ENCODE results near the gene CDH1. TPM values are rescaled to one million over a fixed set of nuclear protein-coding genes. Genes with fewer than 3 reads are reported as not detected.

The CDH1 gene
- total RNA-seq, 2 experiments from 2014 or later, result 2.4 to 3.1 TPM

DNA sequence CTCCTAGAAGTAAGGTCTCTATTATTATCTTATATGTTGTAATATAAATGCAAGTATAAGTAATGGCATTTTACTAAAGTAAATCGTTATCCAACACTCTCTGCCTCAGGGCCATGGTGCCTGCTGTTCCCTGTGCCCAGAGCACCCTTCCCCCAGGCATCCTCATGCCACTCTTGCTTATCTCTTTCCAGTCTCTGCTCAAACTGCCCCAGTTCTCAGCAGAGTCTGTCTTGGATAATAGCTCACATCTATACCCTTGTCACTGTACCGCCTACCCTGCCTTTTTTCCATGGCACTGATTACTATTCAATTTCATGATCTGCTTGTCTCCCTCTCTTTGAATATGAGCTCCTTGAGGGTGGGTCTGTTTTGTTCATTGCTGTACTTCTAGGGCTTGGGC is 31.7 kb downstream of the CDH1 start:
- Mint-ChIP-seq H3K27ac (no peak overlapping the region), H3K4me1 (ENCODE audit: low read depth) (peaks cover 19% of the 10 kb centered on the region), H3K27me3 (peaks cover 1% of the 10 kb centered on the region), H3K36me3 (no peaks in the 10 kb centered on the region), H3K4me3 (no peak overlapping the region), H3K9me3 (no peaks in the 10 kb centered on the region)
- DNase-seq, result no peak
- POLR2A ChIA-PET, result no interaction called here
- CTCF ChIA-PET, result interaction anchor here (0.6 to 1.1 kb wide), 2 partner anchors 11 to 78 kb away, joined by 3 to 5 read pairs; no protein-coding TSS in a partner anchor
- intact Hi-C loops (cut with micrococcal nuclease), result no loop called here

DNA sequence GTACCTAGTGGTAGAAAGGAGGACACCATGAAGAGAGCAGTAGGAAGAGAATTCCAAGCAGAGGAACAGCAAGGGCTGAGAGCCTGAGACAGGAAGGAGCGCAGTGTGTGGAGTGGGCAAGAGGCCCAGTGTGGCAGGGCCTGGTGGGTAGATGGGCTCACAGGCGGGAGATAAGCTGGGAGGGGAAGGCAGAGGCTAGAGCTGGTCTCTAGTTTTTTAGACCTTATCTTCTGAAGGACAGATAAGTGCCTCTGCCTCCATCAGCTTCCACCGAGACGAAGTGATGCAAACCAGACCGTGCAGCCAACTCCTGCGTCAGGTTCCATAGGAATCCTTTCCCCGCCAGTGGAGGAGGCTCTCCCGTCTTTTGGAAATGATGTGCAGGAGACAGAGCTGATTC is 33.6 kb downstream of the CDH1 start:
- no peak overlapping the region for H3K27ac Mint-ChIP-seq
- intact Hi-C loops (cut with micrococcal nuclease), result no loop called here
- H3K9me3 Mint-ChIP-seq, result no peaks in the 10 kb centered on the region
- no peak for DNase-seq
- CTCF ChIA-PET, result interaction anchor here (1.0 kb wide), 1 partner anchor 10 kb away, joined by 4 read pairs; no protein-coding TSS in a partner anchor
- H3K27me3 Mint-ChIP-seq, result peaks cover 1% of the 10 kb centered on the region
- POLR2A ChIA-PET, result no interaction called here
- H3K4me1 Mint-ChIP-seq (ENCODE audit: low read depth), result peaks cover 4% of the 10 kb centered on the region
- no peaks in the 10 kb centered on the region for H3K36me3 Mint-ChIP-seq
- no peak overlapping the region for H3K4me3 Mint-ChIP-seq

DNA sequence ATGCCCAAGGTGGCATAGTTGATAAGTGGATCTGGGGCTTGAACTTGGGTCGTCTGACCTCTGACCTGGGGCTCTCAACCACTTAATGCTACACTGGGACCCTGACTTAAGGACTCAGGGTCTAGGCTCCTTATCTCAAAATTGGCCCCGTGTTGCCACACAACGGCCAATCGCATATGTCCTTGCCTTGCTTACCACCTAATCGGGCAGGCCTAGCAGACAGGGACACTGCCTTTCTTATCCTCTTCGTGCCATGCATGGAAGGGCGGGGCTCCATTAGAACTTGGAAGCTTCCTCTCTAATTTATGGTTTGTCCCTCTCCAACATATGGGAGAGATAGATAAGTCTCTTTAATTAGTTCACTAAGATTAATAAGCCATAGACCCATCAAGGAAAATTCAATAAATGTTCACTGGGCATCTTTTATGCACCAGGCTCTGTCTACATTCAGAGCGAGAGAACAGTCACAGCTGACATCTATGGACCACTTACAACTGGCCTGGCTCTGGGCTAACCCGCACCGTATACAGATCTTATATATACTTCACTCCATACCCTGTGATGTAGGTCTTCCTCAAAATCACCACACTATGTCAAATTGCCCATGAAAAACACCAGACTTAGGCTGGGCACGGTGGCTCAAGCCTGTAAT is 35.1 kb downstream of the CDH1 start:
- Mint-ChIP-seq H3K4me1 (ENCODE audit: low read depth) (peaks cover 8% of the 10 kb centered on the region), H3K4me3 (no peak overlapping the region), H3K27ac (no peak overlapping the region), H3K9me3 (no peaks in the 10 kb centered on the region), H3K36me3 (no peaks in the 10 kb centered on the region), H3K27me3 (peaks cover 1% of the 10 kb centered on the region)
- intact Hi-C loops (cut with micrococcal nuclease), result no loop called here
- ChIA-PET POLR2A (interaction anchor here (0.7 kb wide), 1 partner anchor 22 kb away, joined by 3 read pairs; no protein-coding TSS in a partner anchor), CTCF (no interaction called here)
- DNase-seq, result no peak

- CTCF ChIA-PET, result no interaction called here
- Mint-ChIP-seq H3K9me3 (no peaks in the 10 kb centered on the region), H3K27me3 (peaks cover 1% of the 10 kb centered on the region)
These were observed 35.8 kb downstream of the CDH1 start for GRCh38 chr16:68772871-68773270.

DNA sequence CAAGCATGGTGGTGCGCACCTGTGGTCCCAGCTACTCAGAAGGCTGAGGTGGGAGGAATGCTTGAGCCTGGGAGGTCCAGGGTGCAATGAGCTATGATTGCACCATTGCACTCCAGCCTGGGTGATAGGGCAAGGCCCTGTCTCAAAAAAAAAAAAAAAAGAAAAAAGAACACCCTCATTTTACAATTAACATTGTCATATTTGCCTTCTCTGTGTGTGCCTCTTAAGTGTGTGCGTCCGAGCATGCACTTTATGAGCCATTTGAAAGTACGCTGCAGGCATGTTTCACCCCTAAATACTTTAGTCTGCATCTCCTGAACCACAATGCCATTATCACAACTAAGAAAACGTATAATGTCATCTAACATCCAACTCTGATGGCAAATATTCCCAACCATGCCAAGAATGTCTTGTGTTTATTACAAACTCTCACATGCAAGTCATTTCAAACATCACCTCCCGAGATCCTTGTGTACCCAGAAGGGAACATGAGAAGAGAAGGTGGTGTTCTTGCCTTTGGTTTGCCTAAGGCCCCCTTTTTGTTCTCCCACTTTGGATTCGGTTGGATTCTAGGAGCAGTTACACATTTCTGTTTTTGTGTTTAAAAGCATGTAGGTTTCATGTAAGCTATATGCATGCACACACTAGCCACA is 38.0 kb downstream of the CDH1 start:
- H3K4me3 Mint-ChIP-seq, result no peak overlapping the region
- H3K27me3 Mint-ChIP-seq, result peaks cover 1% of the 10 kb centered on the region
- intact Hi-C loops (cut with micrococcal nuclease), result no loop called here
- no peak for DNase-seq
- no peak overlapping the region for H3K27ac Mint-ChIP-seq
- no peaks in the 10 kb centered on the region for H3K9me3 Mint-ChIP-seq
- no peaks in the 10 kb centered on the region for H3K36me3 Mint-ChIP-seq
- ChIA-PET CTCF (interaction anchor here (0.7 to 0.8 kb wide), 2 partner anchors 253 to 603 kb away, joined by 3 read pairs; no protein-coding TSS in a partner anchor), POLR2A (no interaction called here)
- peaks cover 6% of the 10 kb centered on the region for H3K4me1 Mint-ChIP-seq (ENCODE audit: low read depth)

More at GRCh38 chr16:68772871-68773270, 35.8 kb downstream of the CDH1 start:
- Mint-ChIP-seq H3K4me1 (ENCODE audit: low read depth) (peaks cover 8% of the 10 kb centered on the region), H3K36me3 (no peaks in the 10 kb centered on the region), H3K27ac (no peak overlapping the region), H3K4me3 (no peak overlapping the region)
- POLR2A ChIA-PET, result no interaction called here
- intact Hi-C loops (cut with micrococcal nuclease), result no loop called here
- no peak for DNase-seq

DNA sequence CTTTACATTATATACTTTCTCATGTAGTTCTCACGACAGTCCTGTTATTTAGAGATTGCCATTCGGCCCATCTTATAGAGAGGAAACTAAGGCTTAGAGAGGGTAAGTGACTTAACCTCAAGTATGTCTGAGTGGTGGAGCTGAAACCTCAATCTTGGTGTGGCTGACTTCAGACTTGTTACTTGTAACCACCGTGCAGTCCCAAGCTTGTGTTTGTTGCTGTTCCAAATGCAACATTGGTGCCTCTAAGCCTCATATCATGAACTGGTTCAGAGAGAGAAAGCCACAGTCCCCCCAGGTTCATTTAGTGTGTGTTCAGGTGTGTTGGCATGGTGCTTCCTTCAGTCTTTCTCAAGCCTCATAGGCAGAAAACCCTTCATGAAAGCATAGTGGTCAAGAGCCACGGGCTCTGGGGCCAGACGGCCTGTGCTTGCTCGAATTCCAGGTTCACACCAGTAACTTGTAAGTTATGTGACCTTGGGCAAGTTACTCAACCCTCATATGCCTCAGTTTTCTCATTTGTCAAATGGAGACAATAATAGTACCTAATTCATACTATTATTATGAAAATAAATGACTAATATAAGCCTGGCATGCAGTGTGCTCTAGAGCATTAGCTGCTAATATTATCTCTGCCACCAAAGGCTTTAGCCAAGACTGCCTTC is 39.9 kb downstream of the CDH1 start:
- Mint-ChIP-seq H3K27ac (peak overlapping the region; percentile 13), H3K4me3 (no peak overlapping the region), H3K9me3 (no peaks in the 10 kb centered on the region), H3K27me3 (peaks cover 1% of the 10 kb centered on the region), H3K36me3 (no peaks in the 10 kb centered on the region), H3K4me1 (ENCODE audit: low read depth) (peaks cover 6% of the 10 kb centered on the region)
- CTCF ChIA-PET, result interaction anchor here (0.5 to 1.1 kb wide), 2 partner anchors 267 to 674 kb away, joined by 3 to 5 read pairs; no protein-coding TSS in a partner anchor
- intact Hi-C loops (cut with micrococcal nuclease), result no loop called here
- POLR2A ChIA-PET, result interaction anchor here (1.0 kb wide), 1 partner anchor 20 kb away, joined by 4 read pairs; no protein-coding TSS in a partner anchor
- DNase-seq, result peak; percentile 49

DNA sequence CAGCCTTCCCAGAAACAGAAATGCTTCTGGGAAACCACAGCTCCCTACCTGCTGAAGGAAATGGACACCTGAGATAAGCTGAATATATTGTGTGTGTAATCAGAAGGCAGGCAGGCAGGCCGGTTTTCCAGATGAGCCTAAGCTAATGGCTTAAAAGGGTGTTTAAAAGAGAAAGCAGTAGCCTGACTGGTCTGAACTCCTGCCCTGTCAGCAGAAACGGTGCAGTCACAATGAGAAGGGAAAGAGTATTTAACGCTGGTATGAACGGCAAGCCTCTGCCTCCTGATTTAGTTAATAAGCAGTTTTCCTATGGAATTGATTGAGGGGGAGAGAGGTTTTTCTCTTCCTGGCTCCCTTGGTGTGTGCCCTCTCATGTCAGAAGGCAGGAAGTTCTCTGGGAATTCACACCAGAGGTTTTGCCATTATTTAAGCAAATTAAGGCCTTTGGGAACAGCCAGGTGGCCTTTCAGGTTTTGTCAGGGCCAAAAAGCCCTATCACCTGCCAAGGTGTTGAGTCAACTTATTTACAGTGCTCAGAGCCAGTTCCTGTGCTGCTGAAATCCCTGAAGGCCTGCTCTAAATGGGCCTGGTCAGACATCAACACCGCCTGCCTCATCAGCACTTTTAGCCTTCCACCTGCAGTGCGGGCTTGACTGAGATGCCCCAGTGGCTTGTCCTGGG is 41.6 kb downstream of the CDH1 start:
- Mint-ChIP-seq H3K4me1 (ENCODE audit: low read depth) (peaks cover 14% of the 10 kb centered on the region), H3K27ac (no peak overlapping the region), H3K4me3 (no peak overlapping the region), H3K9me3 (no peaks in the 10 kb centered on the region), H3K36me3 (no peaks in the 10 kb centered on the region), H3K27me3 (no peaks in the 10 kb centered on the region)
- CTCF ChIA-PET, result interaction anchor here (0.6 kb wide), 1 partner anchor 444 kb away, joined by 3 read pairs; no protein-coding TSS in a partner anchor
- POLR2A ChIA-PET, result interaction anchor here (0.5 kb wide), 1 partner anchor 393 kb away, joined by 4 read pairs; no protein-coding TSS in a partner anchor
- intact Hi-C loops (cut with micrococcal nuclease), result no loop called here
- DNase-seq, result no peak

DNA sequence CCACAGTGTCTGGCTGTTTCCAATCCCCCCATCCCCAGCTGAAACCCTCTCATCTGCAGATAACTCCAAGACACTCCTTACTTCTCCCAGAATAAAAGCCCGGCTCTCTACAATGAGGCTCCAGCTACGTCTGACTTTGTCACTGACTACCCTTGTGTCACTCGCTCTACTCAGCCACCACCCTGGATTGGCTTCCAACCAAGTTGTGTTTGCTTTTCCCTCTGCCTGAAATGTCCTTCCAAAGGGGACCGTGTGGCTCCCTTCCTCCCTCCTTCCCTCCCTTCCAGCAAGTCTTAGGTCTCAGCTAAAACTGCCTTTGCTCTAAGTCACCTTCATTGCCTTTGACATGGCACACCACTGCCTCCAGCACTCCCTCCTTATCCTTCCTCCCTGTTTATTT is 42.8 kb downstream of the CDH1 start:
- Mint-ChIP-seq H3K27me3 (peaks cover 1% of the 10 kb centered on the region), H3K9me3 (no peaks in the 10 kb centered on the region), H3K36me3 (no peaks in the 10 kb centered on the region), H3K4me1 (ENCODE audit: low read depth) (peaks cover 14% of the 10 kb centered on the region), H3K27ac (no peak overlapping the region), H3K4me3 (no peak overlapping the region)
- POLR2A ChIA-PET, result interaction anchor here (0.6 kb wide), 1 partner anchor 42 kb away, joined by 4 read pairs; no protein-coding TSS in a partner anchor
- no peak for DNase-seq
- CTCF ChIA-PET, result interaction anchor here (1.6 to 2.2 kb wide), 2 partner anchors 9 to 23 kb away, joined by 4 to 8 read pairs; no protein-coding TSS in a partner anchor
- intact Hi-C loops (cut with micrococcal nuclease), result no loop called here

- Mint-ChIP-seq H3K9me3 (no peaks in the 10 kb centered on the region), H3K4me1 (ENCODE audit: low read depth) (peaks cover 11% of the 10 kb centered on the region), H3K4me3 (no peak overlapping the region), H3K36me3 (no peaks in the 10 kb centered on the region), H3K27ac (no peak overlapping the region), H3K27me3 (peaks cover 1% of the 10 kb centered on the region)
- ChIA-PET CTCF (interaction anchor here (1.3 kb wide), 1 partner anchor 17 kb away, joined by 3 read pairs; no protein-coding TSS in a partner anchor), POLR2A (no interaction called here)
- no peak for DNase-seq
- intact Hi-C loops (cut with micrococcal nuclease), result loop anchor here (1.0 kb wide), 1 partner anchor 24 kb away; no protein-coding TSS in a partner anchor
These were observed 44.7 kb downstream of the CDH1 start for GRCh38 chr16:68781784-68782183.

DNA sequence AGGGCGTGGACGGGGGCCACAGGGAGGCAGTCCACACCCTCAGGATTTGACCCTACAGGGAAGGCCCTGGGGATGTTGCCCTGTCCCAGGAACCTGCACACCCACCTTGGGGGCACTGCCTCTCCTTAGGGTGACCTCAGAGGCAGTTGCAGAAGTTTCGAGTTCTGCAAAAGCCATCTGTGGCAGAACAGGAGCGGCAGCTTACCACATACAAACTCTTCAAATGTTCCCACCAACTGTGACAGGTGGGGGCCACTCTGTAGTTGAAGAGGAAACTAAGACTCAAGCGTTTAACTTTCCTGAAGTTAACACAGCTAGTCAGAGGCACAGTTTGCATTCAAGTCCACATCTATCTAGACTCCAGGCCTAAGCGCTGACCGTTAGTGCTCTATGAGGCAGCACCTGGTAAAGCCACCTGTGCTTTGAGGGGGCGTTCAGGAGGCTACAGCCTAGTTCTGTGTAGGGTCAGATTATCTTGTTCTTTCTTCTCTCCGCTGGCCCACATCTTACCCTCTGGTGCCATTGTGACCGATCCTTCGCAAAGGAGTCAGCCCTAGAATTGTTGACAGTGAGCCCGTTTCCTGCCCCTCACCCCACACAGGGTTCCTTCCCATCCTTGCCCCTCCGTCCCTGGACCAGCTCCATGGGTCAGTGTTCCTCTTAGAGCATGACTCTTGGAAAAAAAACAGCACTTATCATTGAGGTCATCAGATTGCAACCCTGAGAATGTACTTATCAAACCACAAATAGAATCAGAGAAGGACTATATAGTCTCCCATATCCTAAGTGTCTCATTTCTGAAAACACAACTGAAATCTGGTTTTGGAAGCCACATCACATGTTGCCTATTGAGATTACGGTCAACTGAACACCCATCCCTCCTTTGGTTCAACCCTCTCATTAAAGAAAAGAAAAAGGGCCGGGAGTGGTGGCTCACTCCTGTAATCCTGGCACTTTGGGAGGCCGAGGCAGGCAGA is 45.4 kb downstream of the CDH1 start:
- no peak overlapping the region for H3K4me3 Mint-ChIP-seq
- peak; percentile 26 for DNase-seq
- H3K9me3 Mint-ChIP-seq, result no peaks in the 10 kb centered on the region
- peaks cover 8% of the 10 kb centered on the region for H3K4me1 Mint-ChIP-seq (ENCODE audit: low read depth)
- intact Hi-C loops (cut with micrococcal nuclease), result loop anchor here (1.0 kb wide), 1 partner anchor 25 kb away; no protein-coding TSS in a partner anchor
- ChIA-PET CTCF (interaction anchor here (0.6 to 1.3 kb wide), 4 partner anchors 18 to 1612 kb away, joined by 3 read pairs; no protein-coding TSS in a partner anchor), POLR2A (no interaction called here)
- peaks cover 4% of the 10 kb centered on the region for H3K27me3 Mint-ChIP-seq
- H3K36me3 Mint-ChIP-seq, result no peaks in the 10 kb centered on the region
- H3K27ac Mint-ChIP-seq, result no peak overlapping the region

DNA sequence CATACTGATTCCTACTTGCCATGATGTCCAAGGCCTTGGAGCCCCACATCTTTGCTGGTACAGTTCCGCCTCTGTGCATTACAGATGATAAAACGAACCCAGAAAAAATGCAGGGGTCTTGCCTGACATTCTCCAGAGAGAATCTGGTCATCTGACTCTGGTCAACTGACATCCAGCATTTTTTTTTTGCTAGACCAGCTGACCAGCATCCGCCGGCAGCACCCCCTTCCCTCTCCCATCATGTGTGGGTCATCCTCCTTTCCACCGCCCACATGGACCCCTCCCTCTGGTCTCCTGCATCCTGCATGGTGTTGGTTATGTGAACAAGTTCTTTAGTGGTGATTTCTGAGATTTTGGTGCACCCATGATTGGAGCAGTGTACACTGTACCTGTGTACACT is 47.1 kb downstream of the CDH1 start:
- intact Hi-C loops (cut with micrococcal nuclease), result no loop called here
- CTCF ChIA-PET, result interaction anchor here (1.0 kb wide), 1 partner anchor 194 kb away, joined by 3 read pairs; no protein-coding TSS in a partner anchor
- peaks cover 8% of the 10 kb centered on the region for H3K4me1 Mint-ChIP-seq (ENCODE audit: low read depth)

More for the DNA sequence above, 47.1 kb downstream of the CDH1 start:
- no peak for DNase-seq
- Mint-ChIP-seq H3K27me3 (peaks cover 4% of the 10 kb centered on the region), H3K27ac (no peak overlapping the region), H3K9me3 (no peaks in the 10 kb centered on the region), H3K4me3 (no peak overlapping the region), H3K36me3 (no peaks in the 10 kb centered on the region)
- POLR2A ChIA-PET, result no interaction called here
